Measurements from ENCODE around the gene SPTBN4.

SPTBN4 gene

DNA sequence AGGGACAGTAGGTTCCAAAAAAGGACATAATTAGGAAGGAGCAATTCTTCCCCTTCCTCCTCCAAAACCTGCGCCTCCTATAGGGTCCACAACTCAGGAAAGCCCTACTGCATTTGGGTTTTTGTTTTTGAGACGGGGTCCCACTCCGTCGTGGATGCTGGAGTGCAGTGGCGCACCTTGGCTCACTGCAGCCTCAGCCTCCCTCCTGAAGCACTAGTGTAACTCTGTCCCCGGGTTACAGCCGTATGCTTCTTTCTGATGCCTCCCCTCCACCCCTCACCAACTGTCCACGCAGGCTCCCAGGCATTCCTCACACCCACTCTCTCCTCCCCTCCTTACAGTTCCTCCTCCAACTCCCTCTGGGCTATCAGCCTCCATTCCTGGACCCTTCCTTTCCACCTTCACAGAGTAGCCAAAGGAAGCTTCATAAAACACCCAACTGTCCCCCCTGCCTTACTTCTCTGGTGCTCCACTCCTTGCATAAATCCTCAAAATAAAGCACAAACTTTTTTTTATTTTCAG, 20.5 kb upstream of the SPTBN4 start:
- no peak for TF ChIP-seq EZH2phosphoT487 (IDR thresholded peaks at IDR 0.05; ENCODE audit: borderline replicate concordance)
- TF ChIP-seq, protein P1, sequence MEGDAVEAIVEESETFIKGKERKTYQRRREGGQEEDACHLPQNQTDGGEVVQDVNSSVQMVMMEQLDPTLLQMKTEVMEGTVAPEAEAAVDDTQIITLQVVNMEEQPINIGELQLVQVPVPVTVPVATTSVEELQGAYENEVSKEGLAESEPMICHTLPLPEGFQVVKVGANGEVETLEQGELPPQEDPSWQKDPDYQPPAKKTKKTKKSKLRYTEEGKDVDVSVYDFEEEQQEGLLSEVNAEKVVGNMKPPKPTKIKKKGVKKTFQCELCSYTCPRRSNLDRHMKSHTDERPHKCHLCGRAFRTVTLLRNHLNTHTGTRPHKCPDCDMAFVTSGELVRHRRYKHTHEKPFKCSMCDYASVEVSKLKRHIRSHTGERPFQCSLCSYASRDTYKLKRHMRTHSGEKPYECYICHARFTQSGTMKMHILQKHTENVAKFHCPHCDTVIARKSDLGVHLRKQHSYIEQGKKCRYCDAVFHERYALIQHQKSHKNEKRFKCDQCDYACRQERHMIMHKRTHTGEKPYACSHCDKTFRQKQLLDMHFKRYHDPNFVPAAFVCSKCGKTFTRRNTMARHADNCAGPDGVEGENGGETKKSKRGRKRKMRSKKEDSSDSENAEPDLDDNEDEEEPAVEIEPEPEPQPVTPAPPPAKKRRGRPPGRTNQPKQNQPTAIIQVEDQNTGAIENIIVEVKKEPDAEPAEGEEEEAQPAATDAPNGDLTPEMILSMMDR (conservative IDR thresholded peaks at IDR 0.05; ENCODE audit: low read length) = no peak
- Histone ChIP-seq H3K79me2 (ENCODE audit: insufficient read depth, low read length) (peaks cover 17% of the 10 kb centered on the region), H3K9ac (ENCODE audit: low read depth, low read length, poor library complexity, severe bottlenecking) (no peak overlapping the region), H3K9me3 (ENCODE audit: insufficient read depth, low read depth, low read length) (no peaks in the 10 kb centered on the region), H3F3A (ENCODE audit: low read depth) (no peaks in the 10 kb centered on the region), H3K4me3 (ENCODE audit: low read length, poor library complexity, severe bottlenecking) (no peak overlapping the region), H3K9me2 (replicated peaks; ENCODE audit: low read depth, low read length) (no peaks in the 10 kb centered on the region), H4K20me1 (ENCODE audit: insufficient read depth, low read length, poor library complexity, severe bottlenecking) (peaks cover 15% of the 10 kb centered on the region), H3K4me2 (ENCODE audit: low read depth, low read length, poor library complexity, severe bottlenecking) (no peak overlapping the region), H3K36me3 (ENCODE audit: insufficient read depth, low read length) (peaks cover 2% of the 10 kb centered on the region; the same call in 1 of the 2 replicates), H2AFZ (ENCODE audit: low read length) (no peak overlapping the region), H3K27me3 (ENCODE audit: insufficient read depth, low read length, poor library complexity, severe bottlenecking) (no peaks in the 10 kb centered on the region), H3K4me1 (ENCODE audit: insufficient read depth, low read length, poor library complexity, severe bottlenecking) (peaks cover 18% of the 10 kb centered on the region)

DNA sequence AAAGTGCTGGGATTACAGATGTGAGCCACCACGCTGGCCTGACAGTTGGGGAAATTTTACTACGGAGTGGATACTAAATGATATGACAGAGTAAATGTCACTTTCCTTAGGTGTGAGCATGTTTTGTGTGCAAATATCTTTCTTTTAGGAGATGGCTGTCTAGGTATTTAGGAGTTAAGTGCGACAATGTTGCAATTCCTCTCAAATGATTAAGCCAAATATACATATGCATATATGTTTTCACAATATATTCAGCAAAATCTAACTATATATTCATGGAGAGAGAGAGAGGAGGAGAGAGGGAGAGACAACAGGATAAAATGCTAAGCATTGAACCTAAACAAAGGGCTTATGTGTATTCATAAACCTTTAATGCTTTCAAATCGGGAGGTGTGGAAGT, 17.3 kb upstream of the SPTBN4 start:
- Histone ChIP-seq H3F3A (ENCODE audit: low read depth) (no peaks in the 10 kb centered on the region), H2AFZ (ENCODE audit: low read length) (no peak overlapping the region), H4K20me1 (ENCODE audit: insufficient read depth, low read length, poor library complexity, severe bottlenecking) (no peaks in the 10 kb centered on the region), H3K9me3 (ENCODE audit: insufficient read depth, low read depth, low read length) (no peaks in the 10 kb centered on the region), H3K9ac (ENCODE audit: low read depth, low read length, poor library complexity, severe bottlenecking) (no peak overlapping the region), H3K79me2 (ENCODE audit: insufficient read depth, low read length) (no peaks in the 10 kb centered on the region), H3K4me1 (ENCODE audit: insufficient read depth, low read length, poor library complexity, severe bottlenecking) (peaks cover 4% of the 10 kb centered on the region), H3K9me2 (replicated peaks; ENCODE audit: low read depth, low read length) (no peaks in the 10 kb centered on the region), H3K4me2 (ENCODE audit: low read depth, low read length, poor library complexity, severe bottlenecking) (no peak overlapping the region), H3K36me3 (ENCODE audit: insufficient read depth, low read length) (no peaks in the 10 kb centered on the region), H3K4me3 (ENCODE audit: low read length, poor library complexity, severe bottlenecking) (no peak overlapping the region), H3K27me3 (ENCODE audit: insufficient read depth, low read length, poor library complexity, severe bottlenecking) (no peaks in the 10 kb centered on the region)
- TF ChIP-seq EZH2phosphoT487 (IDR thresholded peaks at IDR 0.05; ENCODE audit: borderline replicate concordance) = no peak
- TF ChIP-seq, protein P1 (conservative IDR thresholded peaks at IDR 0.05; ENCODE audit: low read length) = no peak

DNA sequence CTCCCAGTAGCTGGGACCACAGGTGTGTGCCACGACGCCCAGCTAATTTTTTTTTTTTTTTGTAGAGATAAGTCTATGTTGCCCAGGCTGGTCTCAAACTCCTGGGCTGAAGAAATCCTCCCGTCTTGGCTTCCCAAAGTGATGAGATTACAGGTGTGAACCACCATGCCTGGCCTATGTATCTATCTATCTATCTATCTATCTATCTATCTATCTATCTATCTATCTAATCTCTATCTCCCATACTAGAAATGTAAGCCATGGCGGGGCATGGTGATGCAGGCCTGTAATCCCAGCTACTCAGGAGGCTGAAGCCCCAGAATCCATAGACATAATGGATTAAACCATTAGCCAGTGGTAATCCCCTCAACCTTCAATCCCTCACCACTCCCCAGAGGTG, 16.1 kb upstream of the SPTBN4 start:
- TF ChIP-seq, protein P1 (conservative IDR thresholded peaks at IDR 0.05; ENCODE audit: low read length) = no peak
- TF ChIP-seq EZH2phosphoT487 (IDR thresholded peaks at IDR 0.05; ENCODE audit: borderline replicate concordance) = no peak
- no peaks in the 10 kb centered on the region for H3K9me3 ChIP-seq (ENCODE audit: insufficient read depth, low read depth, low read length)
- no peaks in the 10 kb centered on the region for H3K36me3 ChIP-seq (ENCODE audit: insufficient read depth, low read length)
- no peaks in the 10 kb centered on the region for H3F3A ChIP-seq (ENCODE audit: low read depth)
- no peaks in the 10 kb centered on the region for H4K20me1 ChIP-seq (ENCODE audit: insufficient read depth, low read length, poor library complexity, severe bottlenecking)
- H3K4me1 ChIP-seq (ENCODE audit: insufficient read depth, low read length, poor library complexity, severe bottlenecking) = no peaks in the 10 kb centered on the region
- no peak overlapping the region for H3K4me2 ChIP-seq (ENCODE audit: low read depth, low read length, poor library complexity, severe bottlenecking)
- no peaks in the 10 kb centered on the region for H3K27me3 ChIP-seq (ENCODE audit: insufficient read depth, low read length, poor library complexity, severe bottlenecking)
- H3K79me2 ChIP-seq (ENCODE audit: insufficient read depth, low read length) = no peaks in the 10 kb centered on the region
- H3K9me2 ChIP-seq (replicated peaks; ENCODE audit: low read depth, low read length) = no peaks in the 10 kb centered on the region
- H3K4me3 ChIP-seq (ENCODE audit: low read length, poor library complexity, severe bottlenecking) = no peak overlapping the region
- H3K9ac ChIP-seq (ENCODE audit: low read depth, low read length, poor library complexity, severe bottlenecking) = no peak overlapping the region
- H2AFZ ChIP-seq (ENCODE audit: low read length) = no peak overlapping the region

Data from Loucy (cell line).